OCI-LY7 (cell line): ENCODE measurements around the gene GRIA4.

ENCODE experiments used
- EZH2phosphoT487 ChIP-seq: fragments of 200-600 bp; sonication (generic); IDR thresholded peaks from 2 replicates; pipeline ENCODE4 v1.6.1; 2018; ENCODE audit warnings: low read depth, borderline replicate concordance, mild to moderate bottlenecking, mixed run types, antibody characterized with exemption, low read length, moderate library complexity, mixed read lengths
- TF ChIP-seq, protein P1 (sequence below): fragments of 200-600 bp; sonication (generic); conservative IDR thresholded peaks from 2 replicates; pipeline ENCODE4 v1.5.1; 2014; ENCODE audit warnings: mild to moderate bottlenecking, antibody characterized with exemption, low read length, moderate library complexity, mixed read lengths

DNA sequence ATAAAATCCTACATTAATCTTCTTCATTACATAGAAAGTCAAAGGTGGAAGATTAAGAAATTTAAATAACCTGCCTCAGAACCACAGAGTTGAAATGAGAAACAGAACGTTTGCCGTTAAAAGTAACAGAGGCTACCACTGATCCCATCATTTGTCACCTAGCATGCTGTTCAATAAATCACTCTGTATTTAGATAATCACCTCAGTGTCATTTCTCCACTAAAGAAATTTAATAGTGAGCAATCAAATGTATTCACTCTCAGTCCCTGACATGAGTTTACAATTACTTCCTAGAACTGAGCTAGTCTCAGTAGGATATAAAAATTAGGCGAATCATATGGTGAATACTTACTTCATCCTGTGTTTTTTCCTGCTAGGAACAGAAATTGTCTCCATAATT lies 242.5 kb downstream of the GRIA4 start:
- TF ChIP-seq, protein P1, sequence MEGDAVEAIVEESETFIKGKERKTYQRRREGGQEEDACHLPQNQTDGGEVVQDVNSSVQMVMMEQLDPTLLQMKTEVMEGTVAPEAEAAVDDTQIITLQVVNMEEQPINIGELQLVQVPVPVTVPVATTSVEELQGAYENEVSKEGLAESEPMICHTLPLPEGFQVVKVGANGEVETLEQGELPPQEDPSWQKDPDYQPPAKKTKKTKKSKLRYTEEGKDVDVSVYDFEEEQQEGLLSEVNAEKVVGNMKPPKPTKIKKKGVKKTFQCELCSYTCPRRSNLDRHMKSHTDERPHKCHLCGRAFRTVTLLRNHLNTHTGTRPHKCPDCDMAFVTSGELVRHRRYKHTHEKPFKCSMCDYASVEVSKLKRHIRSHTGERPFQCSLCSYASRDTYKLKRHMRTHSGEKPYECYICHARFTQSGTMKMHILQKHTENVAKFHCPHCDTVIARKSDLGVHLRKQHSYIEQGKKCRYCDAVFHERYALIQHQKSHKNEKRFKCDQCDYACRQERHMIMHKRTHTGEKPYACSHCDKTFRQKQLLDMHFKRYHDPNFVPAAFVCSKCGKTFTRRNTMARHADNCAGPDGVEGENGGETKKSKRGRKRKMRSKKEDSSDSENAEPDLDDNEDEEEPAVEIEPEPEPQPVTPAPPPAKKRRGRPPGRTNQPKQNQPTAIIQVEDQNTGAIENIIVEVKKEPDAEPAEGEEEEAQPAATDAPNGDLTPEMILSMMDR, result no peak
- no peak for TF ChIP-seq EZH2phosphoT487
